BJ (cell line): ENCODE data around the gene CENPF. TPM values are rescaled to one million over a fixed set of nuclear protein-coding genes. Genes with fewer than 3 reads are reported as not detected.

ENCODE experiments used
- CTCF ChIA-PET: fragments of 350-600 bp; formaldehyde crosslinking; extraction: SDS; loops from one replicate; lab custom pipeline; 2021; ENCODE audit warnings: antibody characterized with exemption, inconsistent platforms; lab: Yijun Ruan, JAX
- POLR2A ChIA-PET: fragments of 300-600 bp; sonication (Branson Sonifier 250); formaldehyde crosslinking; extraction: SDS; loops from one replicate; lab custom pipeline; 2021; ENCODE audit warnings: antibody characterized with exemption; lab: Charles Lee
- DNase-seq: peaks from one replicate; pipeline ENCODE4 v3.0.0-alpha.2; 2011; ENCODE audit warnings: low read depth
- H3K27me3 ChIP-seq: 2 replicates; pipeline ENCODE4 v1.6.0; 2011; ENCODE audit warnings: low read length; ENCODE audit not compliant: control insufficient read depth, insufficient read depth
- H3K36me3 ChIP-seq: 2 replicates; pipeline ENCODE4 v1.5.1; 2011; ENCODE audit warnings: low read length; ENCODE audit not compliant: control insufficient read depth, insufficient read depth
- H3K4me3 ChIP-seq: 2 replicates; pipeline ENCODE4 v1.5.1; 2011; ENCODE audit warnings: low read depth, mild to moderate bottlenecking, control low read depth, low read length
- polyA plus RNA-seq: library from polyadenylated mRNA; depleted of rRNA; stranded (reverse); fragments of >200 nt; gene quantifications from 2 replicates; pipeline ENCODE4 v1.2.3, GENCODE V29; 2011
- TF ChIP-seq, protein P1 (sequence below): IDR thresholded peaks from 2 replicates; pipeline ENCODE4 v1.5.1; 2011; ENCODE audit warnings: low read depth, mild to moderate bottlenecking, control low read depth, inconsistent platforms, low read length, moderate library complexity; ENCODE audit not compliant: insufficient read depth

The CENPF gene
- polyA plus RNA-seq, 1 experiment: 10.9 TPM

DNA sequence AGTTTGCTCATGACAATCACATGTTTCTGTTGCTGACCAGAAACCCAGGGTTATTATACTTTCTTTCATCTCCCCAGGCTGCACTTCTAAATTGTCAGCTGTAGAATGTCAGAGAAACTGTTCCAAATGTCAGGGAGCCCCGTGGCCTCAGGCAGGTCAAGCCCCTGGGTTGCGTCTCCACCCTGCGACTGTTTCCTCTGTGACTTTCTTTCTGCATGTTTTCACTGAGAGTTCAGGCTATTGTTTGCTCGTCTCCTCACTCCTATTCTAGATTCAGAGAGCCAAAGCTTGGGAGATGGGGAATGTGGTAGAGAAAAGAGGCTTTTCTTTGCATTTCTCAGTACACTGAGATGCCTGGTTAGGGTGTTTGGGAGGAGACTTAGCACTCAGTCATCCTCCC lies 97.4 kb downstream of the CENPF start:
- POLR2A ChIA-PET: no interaction called here
- no peak for DNase-seq
- Histone ChIP-seq H3K36me3 (no peaks in the 10 kb centered on the region), H3K4me3 (no peak overlapping the region), H3K27me3 (no peaks in the 10 kb centered on the region)
- CTCF ChIA-PET: interaction anchor here (0.6 kb wide), 2 partner anchors 72 to 1745 kb away, joined by 3 to 4 read pairs; no protein-coding TSS in a partner anchor
- TF ChIP-seq, protein P1, sequence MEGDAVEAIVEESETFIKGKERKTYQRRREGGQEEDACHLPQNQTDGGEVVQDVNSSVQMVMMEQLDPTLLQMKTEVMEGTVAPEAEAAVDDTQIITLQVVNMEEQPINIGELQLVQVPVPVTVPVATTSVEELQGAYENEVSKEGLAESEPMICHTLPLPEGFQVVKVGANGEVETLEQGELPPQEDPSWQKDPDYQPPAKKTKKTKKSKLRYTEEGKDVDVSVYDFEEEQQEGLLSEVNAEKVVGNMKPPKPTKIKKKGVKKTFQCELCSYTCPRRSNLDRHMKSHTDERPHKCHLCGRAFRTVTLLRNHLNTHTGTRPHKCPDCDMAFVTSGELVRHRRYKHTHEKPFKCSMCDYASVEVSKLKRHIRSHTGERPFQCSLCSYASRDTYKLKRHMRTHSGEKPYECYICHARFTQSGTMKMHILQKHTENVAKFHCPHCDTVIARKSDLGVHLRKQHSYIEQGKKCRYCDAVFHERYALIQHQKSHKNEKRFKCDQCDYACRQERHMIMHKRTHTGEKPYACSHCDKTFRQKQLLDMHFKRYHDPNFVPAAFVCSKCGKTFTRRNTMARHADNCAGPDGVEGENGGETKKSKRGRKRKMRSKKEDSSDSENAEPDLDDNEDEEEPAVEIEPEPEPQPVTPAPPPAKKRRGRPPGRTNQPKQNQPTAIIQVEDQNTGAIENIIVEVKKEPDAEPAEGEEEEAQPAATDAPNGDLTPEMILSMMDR: no peak

DNA sequence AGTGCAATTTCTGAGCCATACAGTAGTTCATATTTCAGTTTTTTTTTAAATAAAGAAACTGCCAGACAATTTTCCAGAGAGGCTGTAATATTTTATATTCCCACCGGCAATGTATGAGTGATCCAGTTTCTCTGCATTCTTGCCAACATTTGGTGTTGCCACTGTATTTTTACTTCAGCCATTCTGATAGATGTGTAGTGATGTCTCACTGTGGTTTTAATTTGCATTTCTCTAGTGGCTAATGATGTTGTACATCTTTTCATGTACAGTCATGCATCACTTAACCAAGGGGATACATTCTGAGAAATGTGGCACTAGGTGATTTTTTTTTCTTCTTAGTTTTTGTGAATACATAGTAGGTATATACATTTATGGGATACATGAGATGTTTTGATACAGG lies 99.6 kb downstream of the CENPF start:
- POLR2A ChIA-PET: no interaction called here

DNA sequence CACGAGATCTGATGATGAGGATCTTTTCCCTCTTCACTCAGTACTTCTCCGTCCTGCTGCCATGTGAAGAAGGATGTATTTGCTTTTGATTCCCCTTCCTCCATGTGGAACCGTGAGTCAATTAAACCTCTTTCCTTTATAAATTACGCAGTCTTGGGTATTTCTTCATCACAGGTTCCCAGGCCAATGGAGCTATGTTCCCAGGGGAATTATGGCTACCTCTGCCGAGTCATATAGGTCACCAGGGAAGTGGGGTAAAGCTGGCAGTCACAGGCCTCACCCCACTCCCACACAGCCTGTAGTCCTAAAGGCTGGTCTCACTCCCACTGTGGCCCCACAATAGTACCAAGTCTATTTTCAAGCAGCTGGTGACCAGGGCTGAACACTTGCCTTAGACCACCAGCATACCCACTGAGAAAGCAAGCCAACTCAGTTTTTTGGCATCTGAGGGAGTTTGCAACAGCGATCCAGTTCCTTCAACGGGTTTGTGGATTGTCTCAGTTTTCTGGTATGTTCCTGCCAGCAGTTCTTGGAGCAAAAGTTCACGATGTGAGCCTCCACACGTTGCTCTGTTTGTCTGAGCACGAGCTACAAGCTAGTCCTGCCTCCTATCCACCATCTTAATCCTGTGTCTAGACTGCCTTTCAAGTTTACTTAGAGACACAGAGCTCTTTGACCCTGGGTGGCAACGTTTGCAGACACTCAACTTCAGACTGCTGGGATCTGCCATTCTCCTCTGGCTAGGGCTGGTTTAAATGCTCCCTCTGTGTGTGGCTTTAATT lies 104.5 kb downstream of the CENPF start:
- TF ChIP-seq, protein P1: no peak
- ChIA-PET CTCF (interaction anchor here (1.5 kb wide), 1 partner anchor 11 kb away, joined by 3 read pairs; no protein-coding TSS in a partner anchor), POLR2A (no interaction called here)
- Histone ChIP-seq H3K27me3 (no peaks in the 10 kb centered on the region), H3K4me3 (no peak overlapping the region), H3K36me3 (no peaks in the 10 kb centered on the region)
- no peak for DNase-seq

More for the DNA sequence above, 99.6 kb downstream of the CENPF start:
- H3K4me3 ChIP-seq: no peak overlapping the region
- no peaks in the 10 kb centered on the region for H3K27me3 ChIP-seq
- CTCF ChIA-PET: no interaction called here
- no peak for DNase-seq
- no peaks in the 10 kb centered on the region for H3K36me3 ChIP-seq
- TF ChIP-seq, protein P1: no peak

DNA sequence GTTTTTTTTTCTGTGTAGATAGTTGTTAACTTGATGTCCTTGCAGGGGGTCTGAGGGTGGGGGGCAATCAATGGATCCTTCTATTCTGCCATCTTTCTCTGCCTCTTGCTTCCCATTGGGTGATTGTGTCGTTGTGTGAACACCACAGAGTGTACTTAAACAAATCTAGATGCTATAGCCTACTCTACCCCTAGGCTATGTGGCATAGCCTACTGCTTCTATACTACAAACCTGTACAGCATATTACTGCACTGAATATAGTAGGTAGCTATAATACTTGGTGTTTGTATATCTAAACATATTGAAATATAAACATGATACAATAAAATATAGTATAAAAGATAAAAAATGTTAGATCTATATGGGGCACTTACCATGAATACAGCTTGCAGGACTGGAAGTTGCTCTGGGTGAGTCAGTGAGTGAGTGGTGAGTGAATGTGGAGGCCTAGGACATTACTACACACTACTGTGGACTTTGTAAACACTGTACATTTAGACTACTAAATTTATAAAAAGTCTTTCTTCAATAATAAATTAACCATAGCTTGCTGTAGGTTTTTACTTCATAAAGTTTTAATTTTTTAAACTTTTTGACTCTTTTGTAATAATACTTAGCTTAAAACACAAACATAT lies 105.4 kb downstream of the CENPF start:
- no peaks in the 10 kb centered on the region for H3K36me3 ChIP-seq
- TF ChIP-seq, protein P1: no peak
- H3K27me3 ChIP-seq: no peaks in the 10 kb centered on the region
- no peak overlapping the region for H3K4me3 ChIP-seq
- CTCF ChIA-PET: interaction anchor here (0.6 to 1.5 kb wide), 4 partner anchors 10 to 36 kb away, joined by 3 to 5 read pairs (median 3); no protein-coding TSS in a partner anchor
- no peak for DNase-seq
- POLR2A ChIA-PET: no interaction called here

DNA sequence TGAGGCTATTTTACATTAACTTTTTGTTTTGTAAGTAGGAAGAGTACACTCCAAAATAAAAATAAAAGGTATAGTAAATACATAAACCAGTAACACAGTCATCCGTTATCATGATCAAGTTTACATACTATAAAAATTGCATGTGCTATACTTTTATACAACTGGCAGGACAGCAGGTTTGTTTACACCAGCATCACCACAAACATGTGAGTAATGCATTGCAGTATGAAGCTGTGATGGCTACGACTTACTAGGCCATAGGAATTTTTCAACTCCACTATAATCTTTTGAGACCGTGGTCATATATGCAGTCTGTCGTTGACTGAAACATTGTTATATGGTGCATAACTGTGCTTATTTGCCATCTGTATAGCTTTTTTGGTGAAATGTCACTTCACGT lies 106.2 kb downstream of the CENPF start:
- CTCF ChIA-PET: interaction anchor here (1.3 to 1.4 kb wide), 2 partner anchors 11 to 19 kb away, joined by 3 to 5 read pairs; no protein-coding TSS in a partner anchor
- H3K36me3 ChIP-seq: no peaks in the 10 kb centered on the region
- H3K27me3 ChIP-seq: no peaks in the 10 kb centered on the region
- POLR2A ChIA-PET: no interaction called here
- DNase-seq: no peak
- TF ChIP-seq, protein P1: no peak
- H3K4me3 ChIP-seq: no peak overlapping the region
